HL-60/S4 treated with retinoic acid at 250 ng/mL for 4 days and 3 days (cell line): Measurements from ENCODE around the gene RHOJ.
"Not testable (repeated sequence)": the region's sequence is repeated elsewhere in the genome, so short reads cannot be mapped to it uniquely, and the experiment has no call there.

Experiments used
- in situ Hi-C: fragments of 300-500 bp; cut with MboI; formaldehyde crosslinking; loops from 2 replicates; pipeline ENCODE4 v1.7.0; 2022; ENCODE audit warnings: low sequenced_read_pairs

Gene RHOJ

GRCh38 chr14:63296060-63296563, 91.9 kb downstream of the RHOJ start:
- in situ Hi-C loops, result no loop called here

GRCh38 chr14:63297372-63298063, 93.3 kb downstream of the RHOJ start:
- in situ Hi-C loops, result no loop called here

- in situ Hi-C loops, result no loop called here
These were observed 95.3 kb downstream of the RHOJ start for GRCh38 chr14:63299351-63300110.

- in situ Hi-C loops, result no loop called here
These were observed 96.6 kb downstream of the RHOJ start for GRCh38 chr14:63300854-63301253.

GRCh38 chr14:63301891-63302534, 97.8 kb downstream of the RHOJ start:
- in situ Hi-C loops, result no loop called here

- in situ Hi-C loops, result not testable (repeated sequence)
These were observed 100.2 kb downstream of the RHOJ start for GRCh38 chr14:63304429-63304828.

- in situ Hi-C loops, result no loop called here
These were observed 104.6 kb downstream of the RHOJ start for GRCh38 chr14:63308723-63309317.

GRCh38 chr14:63318835-63319234, 114.6 kb downstream of the RHOJ start, which contains the start of gene GPHB5:
TSS of gene GPHB5 (minus strand) at chr14:63318935. CDS start at chr14:63317849, 1,086 bp downstream.
- in situ Hi-C loops, result no loop called here

GRCh38 chr14:63322472-63322871, 118.2 kb downstream of the RHOJ start:
- in situ Hi-C loops, result no loop called here

- in situ Hi-C loops, result no loop called here
These were observed 118.8 kb downstream of the RHOJ start for GRCh38 chr14:63322897-63323573.

GRCh38 chr14:63326840-63327239, 122.6 kb downstream of the RHOJ start:
- in situ Hi-C loops, result no loop called here

- in situ Hi-C loops, result no loop called here
These were observed 124.8 kb downstream of the RHOJ start for GRCh38 chr14:63328787-63329737.

- in situ Hi-C loops, result no loop called here
These were observed 138.1 kb downstream of the RHOJ start for GRCh38 chr14:63342371-63342770.
